H1 (cell line): ENCODE measurements around the gene APOBEC3H. TPM values are rescaled to one million over a fixed set of nuclear protein-coding genes. Genes with fewer than 3 reads are reported as not detected.

Source experiments
- CTCF ChIA-PET: fragments of 300-600 bp; sonication (Branson Sonifier 250); formaldehyde crosslinking; loops from one replicate; lab custom pipeline; 2021; ENCODE audit not compliant: partially characterized antibody; lab: Charles Lee
- POLR2A ChIA-PET: fragments of 300-600 bp; sonication (Branson Sonifier 250); formaldehyde crosslinking; loops from one replicate; lab custom pipeline; 2021; ENCODE audit warnings: inconsistent platforms; ENCODE audit not compliant: partially characterized antibody; lab: Charles Lee
- DNase-seq, 2 experiments: peaks; one replicate each; pipeline versions ENCODE4 v3.0.0 to v3.0.0-alpha.2; 2010 to 2022; ENCODE audit warnings: low spot score in 2 of 2, low read depth in 1 of 2, mixed read lengths in 1 of 2
- FAIRE-seq: peaks from 2 replicates; lab custom pipeline; 2011; peaks lifted over from hg19 to GRCh38; lab: Jason Lieb, UNC
- H2AFZ ChIP-seq: 2 replicates; pipeline ENCODE4 v1.8.1; 2012; ENCODE audit warnings: low read length, inconsistent platforms
- H2AK5ac ChIP-seq: 2 replicates; pipeline ENCODE4 v1.6.1; 2013; ENCODE audit warnings: low read depth, low read length
- H2BK120ac ChIP-seq: replicated peaks from 2 replicates; pipeline ENCODE3; 2013; ENCODE audit warnings: low read depth, low read length, inconsistent platforms
- H2BK12ac ChIP-seq: 2 replicates; pipeline ENCODE4 v1.6.1; 2013; ENCODE audit warnings: low read depth, low read length
- H2BK15ac ChIP-seq: 2 replicates; pipeline ENCODE4 v1.6.1; 2013; ENCODE audit warnings: low read length
- H2BK20ac ChIP-seq: 2 replicates; pipeline ENCODE4 v1.6.1; 2013; ENCODE audit warnings: low read length
- H2BK5ac ChIP-seq: 2 replicates; pipeline ENCODE4 v1.6.1; 2013; ENCODE audit warnings: low read depth, low read length
- H3K14ac ChIP-seq: 2 replicates; pipeline ENCODE4 v1.6.1; 2013; ENCODE audit warnings: inconsistent platforms; ENCODE audit not compliant: insufficient read length
- H3K18ac ChIP-seq: 2 replicates; pipeline ENCODE4 v1.6.1; 2013; ENCODE audit warnings: low read length; ENCODE audit errors: extremely low read depth
- H3K23ac ChIP-seq: 2 replicates; pipeline ENCODE4 v1.6.1; 2013; ENCODE audit warnings: inconsistent platforms; ENCODE audit not compliant: insufficient read length
- H3K23me2 ChIP-seq: 2 replicates; pipeline ENCODE4 v1.6.1; 2013; ENCODE audit warnings: low read depth, low read length
- H3K27ac ChIP-seq: 2 replicates; pipeline ENCODE4 v1.6.1; 2011; ENCODE audit warnings: low read depth, low read length, inconsistent platforms
- H3K27me3 ChIP-seq, 4 experiments: replicated peaks in 1 of 4; 1 replicate in 1 of 4; 2 replicates in 3 of 4; pipeline versions ENCODE4 v1.6.1 to v1.8.1; 2011 to 2013; ENCODE audit warnings: low read length in 3 of 4, mild to moderate bottlenecking in 3 of 4, inconsistent platforms in 2 of 4, mixed read lengths in 2 of 4, moderate library complexity in 1 of 4; ENCODE audit not compliant: control insufficient read depth in 3 of 4, insufficient read depth in 3 of 4; ENCODE audit errors: extremely low read depth in 1 of 4
- H3K36me3 ChIP-seq, 4 experiments: 2 replicates each; pipeline versions ENCODE4 v1.6.1 to v1.8.1; 2011 to 2013; ENCODE audit warnings: mild to moderate bottlenecking in 4 of 4, low read length in 3 of 4, moderate library complexity in 2 of 4, control low read depth in 1 of 4, inconsistent platforms in 1 of 4; ENCODE audit not compliant: insufficient read depth in 4 of 4, control insufficient read depth in 2 of 4
- H3K4ac ChIP-seq: replicated peaks from 2 replicates; pipeline ENCODE3; 2013; ENCODE audit warnings: low read length, low read depth, mixed read lengths, inconsistent platforms; ENCODE audit not compliant: insufficient read length
- H3K4me1 ChIP-seq, 4 experiments: replicated peaks in 1 of 4; 1 replicate in 1 of 4; 2 replicates in 3 of 4; pipeline versions ENCODE4 v1.6.1 to v1.8.1; 2011 to 2013; ENCODE audit warnings: low read length in 3 of 4, inconsistent platforms in 2 of 4, mixed read lengths in 1 of 4; ENCODE audit not compliant: insufficient read depth in 4 of 4, control insufficient read depth in 3 of 4
- H3K4me2 ChIP-seq, 2 experiments: 2 replicates each; pipeline versions ENCODE4 v1.6.1 to v1.8.1; 2011 to 2013; ENCODE audit warnings: low read depth in 2 of 2, low read length in 2 of 2, control low read depth in 1 of 2, inconsistent platforms in 1 of 2, mild to moderate bottlenecking in 1 of 2; ENCODE audit not compliant: insufficient read depth in 1 of 2
- H3K4me3 ChIP-seq, 4 experiments: fragments of 200-600, 300-600 bp in 1 of 4; sonication (generic), shearing (Covaris generic), sonication (Bioruptor Twin) in 1 of 4; 2 replicates each; pipeline versions ENCODE4 v1.5.1 to v1.8.1; 2011 to 2016; ENCODE audit warnings: low read length in 4 of 4, low read depth in 3 of 4, control low read depth in 2 of 4, inconsistent platforms in 2 of 4, mild to moderate bottlenecking in 2 of 4, mixed read lengths in 1 of 4, moderate library complexity in 1 of 4; ENCODE audit not compliant: insufficient read depth in 2 of 4; ENCODE audit errors: extremely low read depth in 1 of 4
- H3K56ac ChIP-seq: replicated peaks from 2 replicates; pipeline ENCODE3; 2013; ENCODE audit warnings: low read depth, mild to moderate bottlenecking, mixed read lengths, low read length, inconsistent platforms; ENCODE audit not compliant: insufficient read length
- H3K79me1 ChIP-seq: 2 replicates; pipeline ENCODE4 v1.6.1; 2013; ENCODE audit warnings: low read depth, low read length, control low read depth
- H3K79me2 ChIP-seq, 2 experiments: 2 replicates each; pipeline versions ENCODE4 v1.6.1 to v1.8.1; 2012 to 2013; ENCODE audit warnings: low read length in 2 of 2, mild to moderate bottlenecking in 2 of 2, inconsistent platforms in 1 of 2; ENCODE audit not compliant: insufficient read depth in 2 of 2, control insufficient read depth in 1 of 2
- H3K9ac ChIP-seq, 4 experiments: replicated peaks in 1 of 4; 1 replicate in 1 of 4; 2 replicates in 3 of 4; pipeline versions ENCODE4 v1.6.1 to v1.8.1; 2011 to 2013; ENCODE audit warnings: low read depth in 3 of 4, low read length in 3 of 4, control low read depth in 2 of 4, mild to moderate bottlenecking in 2 of 4, moderate library complexity in 2 of 4, inconsistent platforms in 1 of 4; ENCODE audit errors: extremely low read depth in 1 of 4
- H3K9me3 ChIP-seq, 2 experiments: 2 replicates each; pipeline versions ENCODE4 v1.6.1 to v1.8.1; 2012 to 2013; ENCODE audit warnings: mild to moderate bottlenecking in 2 of 2, moderate library complexity in 2 of 2, control low read depth in 1 of 2, inconsistent platforms in 1 of 2, low read depth in 1 of 2, low read length in 1 of 2, mixed read lengths in 1 of 2; ENCODE audit not compliant: insufficient read depth in 2 of 2
- H4K20me1 ChIP-seq, 2 experiments: replicated peaks in 1 of 2; 2 replicates each; pipeline versions ENCODE3 to v1.8.1; 2011 to 2013; ENCODE audit warnings: inconsistent platforms in 2 of 2, low read length in 2 of 2, mild to moderate bottlenecking in 1 of 2; ENCODE audit not compliant: insufficient read depth in 2 of 2, control insufficient read depth in 1 of 2
- H4K5ac ChIP-seq: 2 replicates; pipeline ENCODE4 v1.6.1; 2013; ENCODE audit warnings: low read length, low read depth, mixed read lengths, inconsistent platforms; ENCODE audit not compliant: insufficient read length
- H4K8ac ChIP-seq: 2 replicates; pipeline ENCODE4 v1.8.0; 2013; ENCODE audit warnings: mild to moderate bottlenecking, moderate library complexity, low read length, inconsistent platforms; ENCODE audit not compliant: insufficient read depth; ENCODE audit errors: extremely low read depth
- H4K91ac ChIP-seq: replicated peaks from 2 replicates; pipeline ENCODE3; 2013; ENCODE audit warnings: low read length, mixed read lengths, inconsistent platforms; ENCODE audit not compliant: insufficient read length
- CEBPB ChIP-seq: IDR thresholded peaks from 2 replicates; pipeline ENCODE4 v1.6.1; 2012; ENCODE audit warnings: low read depth, low read length
- CTBP2 ChIP-seq: IDR thresholded peaks from 2 replicates; pipeline ENCODE4 v1.7.0; 2011; ENCODE audit warnings: borderline replicate concordance, mild to moderate bottlenecking, moderate library complexity, mixed read lengths, low read length; ENCODE audit not compliant: insufficient read depth, insufficient read length
- CTCF ChIP-seq, 3 experiments: IDR thresholded peaks; 1 replicate in 2 of 3; 2 replicates in 1 of 3; pipeline versions ENCODE4 v1.5.1 to v1.6.1; 2011; ENCODE audit warnings: low read length in 3 of 3, mild to moderate bottlenecking in 3 of 3, inconsistent platforms in 2 of 3, low read depth in 1 of 3, moderate library complexity in 1 of 3; ENCODE audit not compliant: insufficient read depth in 1 of 3; ENCODE audit errors: control extremely low read depth in 1 of 3
- WGBS, 2 experiments: shearing (Covaris generic) in 1 of 2; methylation state at CpG; one replicate each; pipeline versions ENCODE4 v1.1.6 to v1.1.7; 2013 to 2015; ENCODE audit warnings: low lambda C conversion rate in 2 of 2, mixed read lengths in 2 of 2, inconsistent platforms in 1 of 2, low coverage in 1 of 2, missing lambda C conversion rate in 1 of 2; ENCODE audit not compliant: insufficient replicate concordance in 2 of 2, insufficient coverage in 1 of 2, insufficient read length in 1 of 2; ENCODE audit errors: extremely low coverage in 1 of 2, missing lambda C conversion rate in 1 of 2; 5-methylcytosine and 5-hydroxymethylcytosine counted together
- polyA plus RNA-seq, 7 experiments: library from polyadenylated mRNA; depleted of rRNA in 3 of 7; stranded (reverse) in 5 of 7; unstranded in 2 of 7; fragments of >200 nt in 5 of 7; fragments of 200-250 nt in 2 of 7; gene quantifications; 1 replicate in 5 of 7; 2 replicates in 1 of 7; 4 replicates in 1 of 7; pipeline versions ENCODE4 v1.2.1 to v1.2.3, GENCODE V29; 2011 to 2013; ENCODE audit warnings: missing spikeins in 2 of 7, mixed read lengths in 2 of 7
- total RNA-seq: library from RNA; stranded (reverse); fragmentation: NEBNext Ultra II Directional; extraction: Animal tissue kit (Norgen Biotek cat#: 25700); gene quantifications from 2 replicates; pipeline ENCODE4 v1.2.1, GENCODE V29; 2021

Gene APOBEC3H
- total and polyA plus RNA-seq, 2 of the 8 experiments (the other 6 are each of a cell fraction or from before 2014, with no cell fraction given) = 0.47 to 0.56 TPM

DNA sequence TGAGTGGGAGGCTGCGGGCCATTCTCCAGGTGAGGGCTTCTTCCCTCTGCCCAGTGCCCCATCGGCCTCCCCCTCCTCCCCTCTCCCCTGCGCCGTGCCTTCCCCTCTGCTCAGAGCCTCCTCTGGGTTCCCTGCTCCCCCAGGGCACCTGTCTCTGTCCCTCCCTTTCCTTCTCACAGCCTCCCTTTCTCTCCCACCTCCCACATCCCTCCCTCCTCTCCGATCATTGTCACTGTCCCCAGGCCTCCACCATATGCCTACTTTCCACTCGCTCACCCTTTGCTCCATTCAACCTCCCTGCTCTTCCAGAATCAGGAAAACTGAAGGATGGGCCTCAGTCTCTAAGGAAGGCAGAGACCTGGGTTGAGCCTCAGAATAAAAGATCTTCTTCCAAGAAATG, 9.9 kb upstream of the APOBEC3H start:
- ChIA-PET CTCF (no interaction called here), POLR2A (no interaction called here)
- 0 out of 2 replicates have a peak overlapping the region, but pooled peaks have one; percentile 61 for H2BK15ac ChIP-seq
- no peaks in the 10 kb centered on the region for H3K36me3 ChIP-seq
- peaks cover 0 to 2% of the 10 kb centered on the region in 2 experiments for H4K20me1 ChIP-seq
- no peak overlapping the region for H4K91ac ChIP-seq
- FAIRE-seq (no peak), DNase-seq (no peak)
- H3K4me2 ChIP-seq = no peak overlapping the region
- H3K18ac ChIP-seq = peak overlapping the region; percentile 19; the same call in 1 of the 2 replicates
- no peak overlapping the region for H2AK5ac ChIP-seq
- H2BK12ac ChIP-seq = no peak overlapping the region
- 88% methylated on average over 3 of the region's 6 CpGs; no CpG with 5 or more reads in 1 of the 2 experiments for WGBS, 2 experiments
- no peak overlapping the region for H3K4ac ChIP-seq
- no peak overlapping the region for H3K14ac ChIP-seq
- peaks cover 0 to 2% (median 0%) of the 10 kb centered on the region in 4 experiments; a peak in 2 of 7 replicates for H3K27me3 ChIP-seq
- no peak overlapping the region for H3K56ac ChIP-seq
- H2AFZ ChIP-seq = no peak overlapping the region
- H3K23me2 ChIP-seq = peaks cover 2% of the 10 kb centered on the region; the same call in 1 of the 2 replicates
- peaks cover 0 to 9% (median 6%) of the 10 kb centered on the region in 4 experiments; a peak in 6 of 7 replicates for H3K4me1 ChIP-seq
- peak overlapping the region; percentile 35; the same call in 1 of the 2 replicates for H2BK5ac ChIP-seq
- H3K23ac ChIP-seq = no peak overlapping the region
- H2BK20ac ChIP-seq = no peak overlapping the region
- no peak overlapping the region for H4K8ac ChIP-seq
- H3K79me1 ChIP-seq = no peaks in the 10 kb centered on the region
- no peak for TF ChIP-seq CEBPB
- no peak for TF ChIP-seq CTBP2
- TF ChIP-seq CTCF (IDR thresholded peaks at IDR 0.05; ENCODE audit: control extremely low read depth in 1 of 3, insufficient read depth in 1 of 3, low read depth in 1 of 3, low read length in 3 of 3) = no peak
- H3K9me3 ChIP-seq = no peaks in the 10 kb centered on the region
- H3K4me3 ChIP-seq = no peak overlapping the region
- no peaks in the 10 kb centered on the region for H3K79me2 ChIP-seq
- H3K9ac ChIP-seq = no peak overlapping the region
- H4K5ac ChIP-seq = no peak overlapping the region
- H2BK120ac ChIP-seq = no peak overlapping the region
- no peak overlapping the region for H3K27ac ChIP-seq
